Stimulated activated CD4-positive, alpha-beta T cell treated with anti-CD3 and anti-CD28 coated beads, TNF-alpha, amount 100 ng/mL, for 48 hours (primary cell): ENCODE measurements around the gene MPZL2.

Experiments used
- DNase-seq, 3 donors: peaks; one replicate each; pipeline ENCODE4 v3.0.0-alpha.2; 2020; ENCODE audit warnings: low read depth in 3 of 3

MPZL2 gene

GRCh38 chr11:118243161-118243560 lies 20.9 kb downstream of the MPZL2 start:
- no peak for DNase-seq

GRCh38 chr11:118241764-118242098 lies 22.4 kb downstream of the MPZL2 start:
- DNase-seq, result no peak

DNA sequence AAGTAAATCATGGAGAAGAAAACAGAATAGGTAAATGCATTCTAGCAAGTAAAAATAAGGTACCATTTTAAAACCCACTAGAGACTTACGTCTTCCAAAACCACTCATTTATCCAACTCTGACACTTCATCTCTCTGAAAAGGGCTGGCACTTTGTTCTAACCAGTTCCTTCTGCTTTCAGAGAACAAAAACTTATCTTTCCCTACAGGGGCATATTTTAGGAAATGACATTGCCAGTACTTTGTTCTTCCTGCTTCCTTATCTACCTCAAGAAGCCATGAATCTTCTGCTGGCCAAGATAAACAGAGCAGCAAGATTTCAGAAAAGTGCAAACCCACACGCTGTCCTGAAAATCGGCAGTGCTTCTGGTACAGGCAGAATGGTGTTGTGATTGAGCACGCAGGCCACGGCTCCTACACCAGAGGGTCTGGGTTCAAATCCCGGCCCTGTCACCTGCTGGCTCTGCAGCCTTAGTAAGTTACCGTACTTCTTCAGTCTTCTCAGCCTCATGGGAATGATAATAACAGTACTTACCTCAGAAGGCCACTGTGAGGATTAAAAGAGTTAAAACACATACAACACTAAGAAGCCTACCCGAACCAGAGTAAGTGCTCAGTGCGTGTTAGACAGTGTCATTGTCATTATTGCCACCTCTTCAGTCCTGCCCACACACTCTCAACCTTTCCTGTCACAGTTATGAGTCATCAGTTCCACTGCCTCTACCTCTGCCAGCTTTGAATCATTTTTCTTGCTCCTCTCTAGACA lies 22.9 kb downstream of the MPZL2 start:
- DNase-seq, result peak in 2 of 3 donors; percentile 60 to 69

- DNase-seq, result no peak
Observed at GRCh38 chr11:118239509-118240205, 24.4 kb downstream of the MPZL2 start.

DNA sequence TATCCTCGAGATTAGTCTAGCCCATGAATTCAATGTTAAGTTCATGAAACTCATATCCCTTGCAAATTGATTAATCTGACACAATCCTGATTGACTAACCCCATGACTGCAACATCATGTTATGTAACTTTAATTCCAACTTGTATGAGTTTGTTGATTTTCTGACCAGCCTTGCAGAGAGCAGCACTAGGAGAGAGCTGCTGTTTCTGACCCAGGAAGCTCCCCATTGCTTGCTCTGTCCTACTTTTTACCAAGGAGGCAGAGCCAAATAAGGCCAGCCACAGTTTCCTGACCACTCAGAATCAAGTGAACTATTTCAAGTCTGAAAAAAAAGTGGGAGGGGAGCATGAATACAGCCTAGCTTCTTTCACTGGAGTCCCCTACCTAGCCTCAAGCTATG lies 25.2 kb downstream of the MPZL2 start:
- DNase-seq, result no peak

- DNase-seq, result no peak
Observed at GRCh38 chr11:118238421-118238820, 25.7 kb downstream of the MPZL2 start.

DNA sequence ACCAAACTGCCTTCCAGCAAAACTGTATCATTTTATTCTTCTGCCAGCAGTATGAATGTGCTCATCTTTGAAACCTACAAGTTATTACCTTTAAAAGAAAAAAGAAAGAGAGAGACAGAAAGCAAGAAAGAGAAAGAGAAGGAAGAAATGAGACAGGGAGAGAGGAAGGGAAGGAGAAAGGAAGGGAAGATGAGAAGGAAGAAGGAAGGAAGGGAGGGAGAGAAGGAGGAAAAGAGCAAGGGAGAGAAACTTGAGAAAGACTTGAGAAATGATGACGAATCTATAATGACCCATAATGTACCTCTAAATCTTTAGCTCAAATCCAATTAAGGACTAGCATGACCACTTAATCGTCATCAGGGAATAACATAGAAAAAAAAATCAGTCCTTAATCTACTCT lies 27.9 kb downstream of the MPZL2 start:
- no peak for DNase-seq

- no peak for DNase-seq
Observed at GRCh38 chr11:118234833-118235232, 29.3 kb downstream of the MPZL2 start.

DNA sequence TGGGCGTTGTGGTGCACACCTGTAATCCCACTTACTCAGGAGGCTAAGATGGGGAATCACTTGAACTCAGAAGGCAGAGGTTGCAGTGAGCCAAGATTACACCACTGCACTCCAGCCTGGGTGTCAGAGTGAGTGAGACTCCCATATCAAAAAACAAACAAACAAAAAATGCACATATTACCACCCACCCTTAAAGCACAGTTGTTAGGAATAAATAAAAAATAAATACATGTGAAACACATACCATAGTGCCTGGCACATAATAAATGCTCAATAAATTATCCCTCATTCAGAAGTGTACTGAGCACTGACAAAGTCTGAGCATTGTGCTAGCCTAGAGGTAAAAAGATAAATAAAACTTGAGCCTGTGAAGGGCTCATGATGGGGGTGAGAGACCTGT lies 30.2 kb downstream of the MPZL2 start:
- no peak for DNase-seq

GRCh38 chr11:118233377-118233776 lies 30.7 kb downstream of the MPZL2 start:
- DNase-seq, result no peak

GRCh38 chr11:118232659-118233058 lies 31.4 kb downstream of the MPZL2 start:
- peak in 1 of 3 donors; percentile 70 for DNase-seq

- DNase-seq, result no peak
Observed at GRCh38 chr11:118231461-118231860, 32.6 kb downstream of the MPZL2 start.

GRCh38 chr11:118230088-118230487 lies 34.0 kb downstream of the MPZL2 start:
- no peak for DNase-seq

DNA sequence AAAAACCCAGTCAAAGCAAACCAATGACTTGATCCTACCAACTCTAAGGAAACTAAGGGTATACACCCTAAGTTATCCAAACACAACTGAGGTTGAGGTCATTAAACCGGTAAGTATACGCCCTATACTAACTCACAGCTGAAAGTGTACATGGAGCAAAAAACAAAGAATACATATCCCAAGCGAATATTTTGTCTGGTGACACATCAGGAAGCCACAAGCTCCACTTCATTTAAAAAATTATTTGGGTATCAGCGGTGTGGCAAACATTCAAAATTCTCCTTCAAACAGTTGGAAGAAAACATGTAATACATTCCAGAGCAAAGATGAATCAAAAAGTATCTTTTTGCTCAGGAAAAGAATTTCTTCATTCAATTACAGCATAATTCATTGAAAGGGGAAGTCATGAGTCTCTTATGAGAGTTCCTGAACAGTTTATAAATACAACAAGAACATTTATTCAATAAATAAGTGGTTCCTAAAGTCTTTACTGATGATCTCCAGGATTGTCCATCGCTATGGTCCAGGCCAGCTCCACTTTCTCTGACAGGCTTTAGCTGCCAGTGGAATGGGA lies 34.7 kb downstream of the MPZL2 start:
- no peak for DNase-seq

DNA sequence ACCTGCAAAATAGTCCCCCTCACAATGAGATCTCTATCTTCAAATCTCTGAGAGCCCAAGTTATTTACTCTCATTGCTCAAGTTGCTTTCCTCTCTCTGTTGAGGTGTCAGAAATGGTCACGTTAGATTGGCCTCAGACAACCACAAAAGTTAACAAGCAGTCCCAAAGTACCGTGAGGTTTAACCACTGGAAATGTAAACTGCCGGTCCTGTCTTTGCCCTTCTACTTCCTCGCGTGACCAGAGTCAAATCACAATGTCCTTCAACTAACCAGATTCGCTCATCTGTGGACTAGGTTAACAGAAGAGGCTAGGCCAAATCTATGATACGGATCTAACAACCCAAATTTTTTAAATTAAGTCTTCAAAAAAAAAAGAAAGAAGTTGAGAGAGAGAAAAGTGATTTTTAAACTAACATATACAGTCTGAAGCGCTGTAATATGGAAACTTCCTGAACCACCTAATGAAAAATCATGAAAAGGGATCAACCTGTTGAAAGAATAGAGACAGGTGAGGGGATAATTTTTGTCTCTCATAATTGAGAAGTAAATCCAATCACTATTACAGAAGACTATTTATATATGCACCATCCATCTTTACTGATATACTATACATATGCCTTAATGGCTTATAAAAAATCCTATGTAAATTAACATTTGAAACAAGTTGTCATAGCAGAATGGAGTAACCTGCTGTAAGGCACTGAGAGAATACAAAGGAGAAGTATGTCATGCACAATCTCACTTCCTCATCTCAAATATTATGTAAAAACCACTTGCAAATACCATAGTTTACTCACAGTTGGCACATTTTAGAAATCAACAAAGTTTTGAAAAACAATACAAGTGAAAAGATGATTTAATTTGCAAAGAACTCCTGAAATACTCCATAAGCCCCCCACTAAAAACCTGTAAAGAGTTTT lies 36.0 kb downstream of the MPZL2 start:
- no peak for DNase-seq

DNA sequence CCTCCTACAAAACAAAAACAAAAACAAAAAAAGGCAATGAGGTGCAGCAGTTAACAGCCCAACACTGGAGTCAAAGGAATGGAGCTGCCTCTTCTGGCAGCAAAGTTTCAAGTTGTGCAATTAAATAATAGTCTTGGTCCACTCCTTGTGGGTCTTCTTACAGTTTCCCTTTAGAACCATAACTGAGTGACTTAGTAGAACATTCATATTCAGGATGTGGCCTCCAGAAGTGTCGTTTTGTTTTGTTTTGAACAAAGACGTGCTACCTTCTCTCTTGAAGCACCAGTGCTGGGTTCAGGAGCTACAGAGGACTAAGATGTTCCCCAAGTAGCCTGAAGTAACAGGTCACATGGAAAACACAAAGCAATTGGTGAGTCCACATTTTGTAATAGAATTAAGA lies 37.3 kb downstream of the MPZL2 start:
- DNase-seq, result no peak

DNA sequence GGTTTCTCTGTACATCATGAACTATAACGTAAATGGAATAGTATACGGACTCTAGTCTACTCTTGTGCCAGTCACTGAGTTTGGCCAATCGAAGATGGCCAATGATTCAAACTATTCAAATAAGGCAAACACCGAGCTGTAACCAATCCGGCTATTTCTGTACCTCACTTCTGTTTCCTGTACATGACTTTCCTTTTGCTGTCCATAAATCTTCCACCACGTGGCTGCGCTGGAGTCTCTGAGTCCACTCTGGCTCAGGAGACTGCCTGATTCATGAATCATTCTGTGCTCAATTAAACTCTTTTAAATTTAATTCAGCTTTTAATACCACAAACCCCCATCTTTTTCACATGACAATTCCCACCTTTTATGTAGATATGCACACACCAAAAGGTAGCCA lies 37.8 kb downstream of the MPZL2 start:
- DNase-seq, result no peak

DNA sequence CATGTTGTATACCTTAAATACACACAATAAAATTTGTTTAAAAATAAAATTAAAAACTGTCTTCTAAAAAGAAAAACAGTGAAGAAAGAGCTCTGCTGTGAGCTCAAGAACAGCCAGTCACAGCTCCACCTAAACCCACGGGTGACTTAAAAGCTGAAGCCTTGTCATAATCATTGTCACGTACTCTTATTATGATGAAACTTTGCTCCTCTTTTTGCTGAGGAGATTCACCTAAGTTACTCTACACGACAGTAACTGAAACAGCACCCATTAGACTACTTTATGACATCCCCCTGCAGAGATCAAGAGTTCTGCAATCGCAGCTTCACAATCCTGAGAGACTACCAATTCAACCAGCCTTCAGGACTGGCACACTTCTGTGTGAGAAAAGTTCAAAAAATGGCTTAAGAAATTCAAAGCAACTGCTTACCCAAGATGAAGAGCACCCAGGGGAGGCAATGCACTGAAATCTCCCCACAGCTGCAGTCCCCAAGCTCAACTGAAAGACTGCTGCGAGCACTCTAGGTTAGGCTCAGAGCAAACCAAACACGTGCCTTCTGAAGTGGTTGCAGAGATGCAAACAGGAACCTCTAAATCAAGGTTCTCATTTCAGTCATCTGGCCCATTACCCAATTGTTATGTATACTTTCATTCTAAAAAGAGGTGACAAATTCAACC lies 39.4 kb downstream of the MPZL2 start, which contains the start of gene JAML:
Gene JAML, minus strand, starts transcription at position 501 of the 678 bp plus-strand sequence. CDS start 10,145 bp downstream, outside the sequence.
- peak in 2 of 3 donors; percentile 45 to 58 for DNase-seq

DNA sequence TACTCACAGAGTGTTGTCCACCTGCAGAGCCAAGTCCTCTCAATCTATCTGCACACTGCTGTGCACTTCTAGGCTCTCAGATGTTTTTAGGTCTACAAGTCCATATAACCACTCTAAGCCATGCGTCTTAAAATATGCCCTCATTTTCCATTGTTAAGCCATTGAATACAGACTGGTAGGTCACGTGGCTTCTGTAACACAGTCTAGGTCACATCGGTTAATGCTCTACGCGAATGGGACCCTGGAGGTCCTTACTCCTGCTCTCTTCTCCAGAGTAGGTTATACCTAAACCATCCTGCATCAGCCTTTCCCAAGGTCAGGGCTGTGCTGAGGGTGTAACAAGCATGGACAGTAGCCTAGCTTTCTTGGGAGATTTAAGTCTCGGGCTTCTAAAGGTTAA lies 40.1 kb downstream of the MPZL2 start:
- no peak for DNase-seq

DNA sequence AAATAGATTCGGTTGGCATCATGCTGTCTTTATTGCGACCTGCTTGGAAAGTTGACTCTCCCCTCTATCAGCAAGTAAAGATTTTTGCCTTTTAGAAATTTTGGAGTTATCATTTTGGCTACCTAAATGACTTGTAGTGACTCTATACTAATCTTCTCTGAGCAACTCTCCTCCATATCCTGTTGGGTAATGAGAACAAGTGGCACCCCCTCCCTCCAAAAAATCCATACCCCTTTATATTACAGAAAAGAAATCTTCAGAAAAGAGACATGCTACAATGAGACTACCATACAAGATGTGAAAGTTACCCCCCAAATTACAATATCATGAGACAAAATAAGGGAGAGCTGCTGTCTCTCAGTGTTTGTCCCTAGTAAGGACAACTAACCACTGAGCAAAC lies 40.5 kb downstream of the MPZL2 start:
- no peak for DNase-seq

DNA sequence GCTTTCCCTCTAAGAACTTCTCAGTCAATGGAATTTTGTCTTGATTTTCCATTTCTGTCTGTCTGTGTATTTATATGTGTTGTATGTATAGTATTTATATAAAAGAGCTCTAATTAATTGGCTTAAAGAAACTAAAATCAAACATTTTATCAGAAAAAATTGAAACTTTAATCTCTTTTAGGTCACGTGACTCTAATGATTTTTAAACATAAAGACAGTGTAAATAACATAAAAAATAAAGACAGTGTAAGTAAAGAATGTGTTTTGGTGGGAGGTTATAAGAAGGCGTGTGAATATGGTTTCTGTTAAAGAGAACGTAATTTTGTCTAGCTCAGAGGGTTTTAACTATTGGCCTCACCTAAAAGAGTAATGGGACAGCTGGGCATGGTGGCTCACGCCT lies 41.7 kb downstream of the MPZL2 start:
- no peak for DNase-seq
